ENCODE measurements around the gene ISG20L2.

DNA sequence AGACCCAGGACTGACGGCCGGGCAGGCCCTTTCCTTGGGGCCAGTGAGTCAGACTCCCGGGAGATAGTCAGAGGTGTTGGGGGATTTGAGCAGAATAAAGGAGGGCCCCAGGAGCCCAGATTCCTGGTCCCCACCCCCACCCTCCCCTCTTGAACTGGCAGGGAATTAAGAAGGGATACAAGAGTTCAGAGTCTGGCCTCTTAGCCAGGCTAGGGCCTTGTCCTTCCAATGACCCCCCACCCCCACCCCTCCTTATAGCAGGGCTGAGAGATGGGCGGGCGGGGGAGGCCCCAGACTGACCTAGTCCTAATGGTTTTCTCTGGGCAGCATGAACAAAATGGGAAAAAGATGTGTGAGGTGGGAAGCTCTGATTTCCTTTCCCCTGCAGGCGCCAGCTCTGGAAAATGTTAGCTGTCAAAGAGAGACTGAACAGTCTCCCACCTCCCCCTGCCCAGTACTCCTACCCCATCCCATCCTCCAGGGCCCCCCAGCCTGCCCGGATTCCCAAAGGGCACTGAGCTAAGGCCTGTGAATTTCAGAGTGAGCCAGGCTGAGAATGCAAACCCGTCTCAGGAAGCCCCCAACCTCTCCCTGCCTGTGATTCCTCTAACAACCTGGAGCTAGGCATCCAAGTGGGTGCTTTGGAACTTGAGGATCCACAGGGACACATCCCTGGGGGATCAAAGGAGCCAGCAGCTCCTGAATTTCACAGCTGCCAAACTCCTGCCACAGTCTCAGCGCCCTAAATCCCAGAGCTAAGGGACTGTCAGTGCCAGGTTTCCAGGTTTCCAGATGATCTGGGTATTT, 17.4 kb downstream of the ISG20L2 start:
- TF ChIP-seq, protein P1, sequence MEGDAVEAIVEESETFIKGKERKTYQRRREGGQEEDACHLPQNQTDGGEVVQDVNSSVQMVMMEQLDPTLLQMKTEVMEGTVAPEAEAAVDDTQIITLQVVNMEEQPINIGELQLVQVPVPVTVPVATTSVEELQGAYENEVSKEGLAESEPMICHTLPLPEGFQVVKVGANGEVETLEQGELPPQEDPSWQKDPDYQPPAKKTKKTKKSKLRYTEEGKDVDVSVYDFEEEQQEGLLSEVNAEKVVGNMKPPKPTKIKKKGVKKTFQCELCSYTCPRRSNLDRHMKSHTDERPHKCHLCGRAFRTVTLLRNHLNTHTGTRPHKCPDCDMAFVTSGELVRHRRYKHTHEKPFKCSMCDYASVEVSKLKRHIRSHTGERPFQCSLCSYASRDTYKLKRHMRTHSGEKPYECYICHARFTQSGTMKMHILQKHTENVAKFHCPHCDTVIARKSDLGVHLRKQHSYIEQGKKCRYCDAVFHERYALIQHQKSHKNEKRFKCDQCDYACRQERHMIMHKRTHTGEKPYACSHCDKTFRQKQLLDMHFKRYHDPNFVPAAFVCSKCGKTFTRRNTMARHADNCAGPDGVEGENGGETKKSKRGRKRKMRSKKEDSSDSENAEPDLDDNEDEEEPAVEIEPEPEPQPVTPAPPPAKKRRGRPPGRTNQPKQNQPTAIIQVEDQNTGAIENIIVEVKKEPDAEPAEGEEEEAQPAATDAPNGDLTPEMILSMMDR (IDR thresholded peaks at IDR 0.05): no peak
- TF ChIP-seq POLR2A (IDR thresholded peaks at IDR 0.05): no peak
